SK-N-MC (cell line): ENCODE measurements around the gene SLC5A9.

Experiments
- DNase-seq: peaks from one replicate; pipeline ENCODE4 v3.0.0-alpha.2; 2011; ENCODE audit warnings: low read depth, low spot score
- H3K27ac ChIP-seq: fragments of 200-600 bp; sonication (generic); 2 replicates; pipeline ENCODE4 v1.5.1; 2016; ENCODE audit warnings: mixed run types
- H3K36me3 ChIP-seq: fragments of 200-600 bp; sonication (generic); 2 replicates; pipeline ENCODE4 v1.6.1; 2017; ENCODE audit warnings: antibody characterized with exemption, low read length, mixed read lengths; ENCODE audit not compliant: insufficient read depth
- H3K4me3 ChIP-seq: fragments of 200-600 bp; sonication (generic); 2 replicates; pipeline ENCODE4 v1.5.1; 2016
- H3K9ac ChIP-seq: fragments of 200-600 bp; sonication (generic); 2 replicates; pipeline ENCODE4 v1.8.0; 2017; ENCODE audit warnings: mixed run types, mixed read lengths; ENCODE audit not compliant: insufficient read length
- H3K9me3 ChIP-seq: fragments of 200-600 bp; sonication (generic); 2 replicates; pipeline ENCODE4 v1.6.1; 2017; ENCODE audit warnings: low read depth, mild to moderate bottlenecking, antibody characterized with exemption, low read length, moderate library complexity, mixed read lengths
- EZH2 ChIP-seq: fragments of 200-600 bp; sonication (generic); IDR thresholded peaks from one replicate; pipeline ENCODE4 v1.6.1; 2017; ENCODE audit warnings: antibody characterized with exemption
- FOXP2 ChIP-seq: optimal IDR thresholded peaks from 2 replicates; pipeline ENCODE3; 2011; ENCODE audit warnings: mild to moderate bottlenecking, moderate library complexity; ENCODE audit not compliant: insufficient read depth; ENCODE audit errors: extremely low read length, control extremely low read depth
- POLR2AphosphoS5 ChIP-seq: IDR thresholded peaks from 2 replicates; pipeline ENCODE4 v1.6.1; 2012; ENCODE audit warnings: mild to moderate bottlenecking, low read depth, low read length, borderline replicate concordance

The SLC5A9 gene

GRCh38 chr1:48242141-48242736 lies 19.7 kb downstream of the SLC5A9 start:
- no peak overlapping the region for H3K27ac ChIP-seq
- H3K9ac ChIP-seq = no peak overlapping the region
- H3K36me3 ChIP-seq = no peaks in the 10 kb centered on the region
- H3K4me3 ChIP-seq = no peak overlapping the region
- no peak for TF ChIP-seq POLR2AphosphoS5
- no peak for TF ChIP-seq FOXP2
- TF ChIP-seq EZH2 = no peak
- H3K9me3 ChIP-seq = no peaks in the 10 kb centered on the region
- no peak for DNase-seq

GRCh38 chr1:48245106-48245505 lies 22.6 kb downstream of the SLC5A9 start:
- Histone ChIP-seq H3K36me3 (no peaks in the 10 kb centered on the region), H3K4me3 (no peak overlapping the region), H3K9ac (no peak overlapping the region), H3K27ac (no peak overlapping the region), H3K9me3 (no peaks in the 10 kb centered on the region)
- no peak for DNase-seq
- TF ChIP-seq POLR2AphosphoS5 = no peak
- TF ChIP-seq EZH2 = no peak
- no peak for TF ChIP-seq FOXP2

GRCh38 chr1:48246727-48247126 lies 24.2 kb downstream of the SLC5A9 start:
- H3K4me3 ChIP-seq = no peak overlapping the region
- H3K9ac ChIP-seq = no peak overlapping the region
- no peaks in the 10 kb centered on the region for H3K36me3 ChIP-seq
- no peak overlapping the region for H3K27ac ChIP-seq
- TF ChIP-seq EZH2 = no peak
- TF ChIP-seq POLR2AphosphoS5 = no peak
- TF ChIP-seq FOXP2 = no peak
- no peaks in the 10 kb centered on the region for H3K9me3 ChIP-seq
- DNase-seq = no peak

GRCh38 chr1:48248356-48248755 lies 25.8 kb downstream of the SLC5A9 start:
- no peaks in the 10 kb centered on the region for H3K36me3 ChIP-seq
- no peak overlapping the region for H3K27ac ChIP-seq
- no peaks in the 10 kb centered on the region for H3K9me3 ChIP-seq
- no peak overlapping the region for H3K4me3 ChIP-seq
- H3K9ac ChIP-seq = no peak overlapping the region
- TF ChIP-seq EZH2 (no peak), POLR2AphosphoS5 (no peak), FOXP2 (no peak)
- no peak for DNase-seq

- TF ChIP-seq FOXP2 = no peak
- TF ChIP-seq POLR2AphosphoS5 = no peak
- TF ChIP-seq EZH2 = no peak
- H3K4me3 ChIP-seq = no peak overlapping the region
- no peaks in the 10 kb centered on the region for H3K9me3 ChIP-seq
- H3K27ac ChIP-seq = no peak overlapping the region
- no peaks in the 10 kb centered on the region for H3K36me3 ChIP-seq
- no peak for DNase-seq
- no peak overlapping the region for H3K9ac ChIP-seq
Observed at GRCh38 chr1:48249868-48250267, 27.4 kb downstream of the SLC5A9 start.

DNA sequence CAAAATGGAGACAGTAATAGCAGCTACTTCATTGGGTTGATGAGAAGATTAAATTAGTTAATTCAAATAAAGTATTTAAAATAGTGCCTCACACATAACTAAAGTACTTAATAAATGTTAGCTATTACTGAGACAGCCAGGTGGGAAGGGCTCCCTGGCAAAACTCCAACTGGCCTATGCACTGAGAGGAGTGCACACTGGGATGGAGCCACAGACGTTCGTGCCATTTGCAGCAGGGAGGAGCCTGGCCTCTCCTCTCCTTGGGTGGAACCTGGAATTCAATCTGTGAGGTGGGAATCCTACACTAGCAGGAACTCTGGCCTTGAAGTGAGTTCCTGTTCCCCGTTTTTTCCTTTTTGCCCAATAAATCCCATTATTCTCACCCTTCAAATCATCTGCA lies 28.1 kb downstream of the SLC5A9 start:
- TF ChIP-seq FOXP2 (no peak), POLR2AphosphoS5 (no peak), EZH2 (no peak)
- no peak for DNase-seq
- Histone ChIP-seq H3K4me3 (no peak overlapping the region), H3K9ac (no peak overlapping the region), H3K27ac (no peak overlapping the region), H3K9me3 (no peaks in the 10 kb centered on the region), H3K36me3 (no peaks in the 10 kb centered on the region)

DNA sequence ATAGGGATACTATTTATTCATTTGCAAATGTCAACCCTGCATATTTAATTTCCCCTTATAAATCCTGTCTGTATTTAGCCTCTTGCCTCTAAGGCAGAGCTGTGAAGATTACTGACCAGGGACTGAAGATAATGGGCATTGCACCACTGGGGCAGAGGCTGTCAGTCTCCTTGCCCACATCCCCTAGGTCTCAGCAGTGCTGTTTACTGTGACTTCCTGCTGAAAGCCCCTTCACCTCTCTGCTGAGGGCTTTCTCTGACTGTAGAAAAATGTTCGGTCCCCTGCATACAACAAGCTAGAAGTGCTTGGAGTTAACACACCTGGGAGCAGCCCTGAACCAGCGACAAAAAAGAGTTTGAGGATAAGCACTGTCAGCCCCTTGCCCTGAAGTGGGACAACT lies 28.8 kb downstream of the SLC5A9 start:
- TF ChIP-seq POLR2AphosphoS5 (no peak), FOXP2 (no peak), EZH2 (no peak)
- Histone ChIP-seq H3K9ac (no peak overlapping the region), H3K27ac (no peak overlapping the region), H3K9me3 (no peaks in the 10 kb centered on the region), H3K4me3 (no peak overlapping the region), H3K36me3 (no peaks in the 10 kb centered on the region)
- no peak for DNase-seq

DNA sequence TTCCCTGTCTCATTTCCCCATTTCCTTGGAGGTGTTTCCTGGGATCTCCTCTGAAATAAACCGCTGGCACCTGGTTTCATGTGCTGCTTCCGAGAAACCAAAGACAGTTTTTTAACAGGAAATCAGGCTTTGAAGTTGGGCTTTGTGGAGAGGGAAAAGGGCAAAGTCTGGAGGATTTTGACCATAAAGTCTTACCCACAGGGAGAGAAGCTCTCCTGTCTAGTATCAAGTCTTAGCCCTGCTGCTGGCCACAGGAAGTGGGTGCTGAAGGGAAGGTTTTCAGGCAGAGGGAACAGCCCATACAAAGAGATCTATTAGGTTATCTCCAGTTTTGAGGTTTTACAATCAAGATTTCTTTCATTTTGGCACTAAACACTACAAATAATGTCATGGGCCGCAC lies 29.3 kb downstream of the SLC5A9 start:
- no peaks in the 10 kb centered on the region for H3K9me3 ChIP-seq
- no peak for DNase-seq

GRCh38 chr1:48254254-48254653 lies 31.7 kb downstream of the SLC5A9 start:
- H3K36me3 ChIP-seq = no peaks in the 10 kb centered on the region
- no peak for DNase-seq
- TF ChIP-seq EZH2 = no peak
- TF ChIP-seq POLR2AphosphoS5 = no peak
- TF ChIP-seq FOXP2 = no peak
- no peak overlapping the region for H3K4me3 ChIP-seq
- no peaks in the 10 kb centered on the region for H3K9me3 ChIP-seq
- no peak overlapping the region for H3K27ac ChIP-seq
- no peak overlapping the region for H3K9ac ChIP-seq

More for the DNA sequence above, 29.3 kb downstream of the SLC5A9 start:
- no peak overlapping the region for H3K27ac ChIP-seq
- H3K4me3 ChIP-seq = no peak overlapping the region
- H3K9ac ChIP-seq = no peak overlapping the region
- TF ChIP-seq FOXP2 (no peak), POLR2AphosphoS5 (no peak), EZH2 (no peak)
- no peaks in the 10 kb centered on the region for H3K36me3 ChIP-seq

GRCh38 chr1:48258106-48258505 lies 35.6 kb downstream of the SLC5A9 start:
- no peak for TF ChIP-seq POLR2AphosphoS5
- no peaks in the 10 kb centered on the region for H3K9me3 ChIP-seq

More at GRCh38 chr1:48258106-48258505, 35.6 kb downstream of the SLC5A9 start:
- Histone ChIP-seq H3K4me3 (no peak overlapping the region), H3K9ac (no peak overlapping the region), H3K36me3 (no peaks in the 10 kb centered on the region), H3K27ac (no peak overlapping the region)
- DNase-seq = no peak
